Gastrocnemius medialis (tissue), 4 donors: ENCODE measurements around the gene SPTSSB. TPM values are rescaled to one million over a fixed set of nuclear protein-coding genes. Genes with fewer than 3 reads are reported as not detected.

Source experiments
- ATAC-seq, 2 donors: fragments of 150-250 bp; one replicate each; pipeline ENCODE4 v1.9.1; 2016
- DNase-seq, 2 donors: peaks; one replicate each; pipeline ENCODE4 v3.0.0-alpha.2; 2019
- H3K27ac ChIP-seq, 4 donors: fragments of 200-600 bp; sonication (generic); 1 replicate in 1 of 4; 2 replicates in 3 of 4; pipeline ENCODE4 v1.5.1; 2016 to 2018; ENCODE audit warnings: mild to moderate bottlenecking in 2 of 4, moderate library complexity in 1 of 4
- H3K27me3 ChIP-seq, 3 donors: fragments of 200-600 bp; sonication (generic) in 2 of 3; 1 replicate in 1 of 3; 2 replicates in 2 of 3; pipeline versions ENCODE4 v1.5.1 to v1.6.0; 2016 to 2019; ENCODE audit warnings: mild to moderate bottlenecking in 1 of 3, moderate library complexity in 1 of 3
- H3K36me3 ChIP-seq, 2 donors: fragments of 200-600 bp; sonication (generic) in 1 of 2; one replicate each; pipeline ENCODE4 v1.5.1; 2017 to 2018
- H3K4me1 ChIP-seq, 2 donors: fragments of 200-600 bp; sonication (generic) in 1 of 2; one replicate each; pipeline ENCODE4 v1.5.1; 2016 to 2017; ENCODE audit warnings: mild to moderate bottlenecking in 2 of 2
- H3K4me3 ChIP-seq, 4 donors: fragments of 200-600 bp; sonication (generic) in 3 of 4; 1 replicate in 1 of 4; 2 replicates in 3 of 4; pipeline ENCODE4 v1.5.1; 2016 to 2019; ENCODE audit warnings: mild to moderate bottlenecking in 2 of 4
- H3K9me3 ChIP-seq, 3 donors: fragments of 200-600 bp; sonication (generic) in 2 of 3; 1 replicate in 1 of 3; 2 replicates in 2 of 3; pipeline ENCODE4 v1.5.1; 2016 to 2019
- CTCF ChIP-seq, 5 experiments: fragments of 450-650 bp in 3 of 5; fragments of 200-600 bp in 2 of 5; sonication (generic) in 2 of 5; IDR thresholded peaks in 4 of 5; conservative IDR thresholded peaks in 1 of 5; 1 replicate in 4 of 5; 2 replicates in 1 of 5; pipeline ENCODE4 v1.5.1; 2016 to 2019; ENCODE audit warnings: antibody characterized with exemption in 5 of 5, mild to moderate bottlenecking in 3 of 5, moderate library complexity in 3 of 5
- POLR2A ChIP-seq, 2 donors: fragments of 450-650 bp; IDR thresholded peaks; one replicate each; pipeline ENCODE4 v1.6.1; 2017; ENCODE audit warnings: antibody characterized with exemption in 2 of 2, mild to moderate bottlenecking in 2 of 2, moderate library complexity in 2 of 2
- in situ Hi-C, 4 donors: fragments of 200-750 bp; cut with MboI; loops; one replicate each; pipeline versions ENCODE4 v1.15.0 to v1.8.0; 2017; ENCODE audit warnings: low sequenced_read_pairs in 4 of 4
- intact Hi-C: fragments of 100-400 bp; cut with DNase I; formaldehyde crosslinking; loops from one replicate; pipeline ENCODE4 v1.15.1; 2023; ENCODE audit warnings: low total_unique reads
- total RNA-seq, 4 donors: library from RNA; depleted of rRNA; stranded (reverse); fragments of >200 nt; gene quantifications; one replicate each; pipeline versions ENCODE4 v1.1.0 to v1.2.3, GENCODE V29; 2016

The SPTSSB gene
- total RNA-seq, 4 donors from 2014 or later = not detected

DNA sequence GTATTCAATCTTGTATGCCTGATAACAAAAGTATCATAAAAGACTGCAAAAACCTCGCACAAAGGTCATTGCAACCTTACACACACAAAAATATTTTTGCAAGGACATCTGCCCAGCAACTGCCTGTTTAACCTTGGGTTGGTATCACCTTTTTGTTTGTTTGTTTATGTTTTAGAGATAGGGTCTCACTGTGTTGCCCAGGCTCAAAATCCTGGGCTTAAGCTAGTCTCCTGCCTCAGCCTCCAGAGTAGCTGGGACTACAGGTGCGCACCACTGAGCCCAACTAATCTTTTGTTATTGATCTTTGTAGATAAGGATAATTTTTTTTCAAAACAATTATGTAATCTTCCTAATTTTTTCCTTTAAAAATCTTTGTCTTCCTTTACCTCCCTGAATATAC, 54.2 kb downstream of the SPTSSB start:
- no peak overlapping the region for H3K27ac ChIP-seq
- H3K4me3 ChIP-seq = no peak overlapping the region
- ATAC-seq (no peak), DNase-seq (no peak)
- in situ Hi-C loops = no loop called here
- H3K27me3 ChIP-seq = no peaks in the 10 kb centered on the region
- no peaks in the 10 kb centered on the region for H3K9me3 ChIP-seq
- H3K4me1 ChIP-seq = no peaks in the 10 kb centered on the region
- intact Hi-C loops = no loop called here
- TF ChIP-seq POLR2A (IDR thresholded peaks at IDR 0.05) = no peak
- TF ChIP-seq CTCF (IDR thresholded peaks at IDR 0.05 in 4 of 5, conservative IDR thresholded peaks at IDR 0.05 in 1 of 5) = no peak
- H3K36me3 ChIP-seq = no peaks in the 10 kb centered on the region

DNA sequence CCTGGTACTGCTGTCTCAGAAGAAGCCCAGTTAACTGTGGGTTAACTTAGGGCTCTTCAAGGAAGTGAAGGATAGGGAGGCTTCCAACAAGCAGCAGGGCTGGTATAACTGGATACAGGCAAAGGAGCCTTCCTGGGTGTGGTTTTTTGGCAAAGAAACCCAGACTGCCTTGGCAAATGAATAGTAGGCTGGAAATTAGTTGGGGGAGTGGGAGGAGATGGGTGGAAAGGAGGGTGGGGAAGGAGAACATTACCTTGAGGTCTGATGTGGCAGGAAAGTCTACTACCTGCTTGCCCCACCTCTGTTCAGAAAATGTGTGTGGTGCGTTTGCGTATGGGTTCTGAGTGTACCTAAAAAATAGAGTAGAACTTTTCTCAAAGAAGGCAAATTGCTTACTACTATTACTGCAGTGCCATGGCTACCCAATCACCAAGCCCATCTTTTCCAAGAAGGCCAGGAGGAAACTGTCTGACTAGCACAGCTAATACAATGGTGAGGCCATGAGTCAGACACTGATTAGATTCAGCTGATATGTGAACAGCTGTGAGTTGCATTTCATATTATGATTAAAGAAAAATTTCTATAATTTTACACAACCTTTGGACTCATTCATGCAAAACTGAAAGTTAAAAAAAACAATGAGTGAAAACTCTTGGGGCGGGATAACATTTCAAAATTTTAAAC, 55.2 kb downstream of the SPTSSB start:
- in situ Hi-C loops = no loop called here
- intact Hi-C loops = no loop called here
- Histone ChIP-seq H3K27ac (no peak overlapping the region), H3K27me3 (no peaks in the 10 kb centered on the region), H3K4me3 (no peak overlapping the region), H3K9me3 (no peaks in the 10 kb centered on the region), H3K36me3 (no peaks in the 10 kb centered on the region), H3K4me1 (no peaks in the 10 kb centered on the region)
- ATAC-seq = no peak
- no peak for DNase-seq
- TF ChIP-seq POLR2A (IDR thresholded peaks at IDR 0.05) = no peak
- no peak for TF ChIP-seq CTCF (IDR thresholded peaks at IDR 0.05 in 4 of 5, conservative IDR thresholded peaks at IDR 0.05 in 1 of 5)

DNA sequence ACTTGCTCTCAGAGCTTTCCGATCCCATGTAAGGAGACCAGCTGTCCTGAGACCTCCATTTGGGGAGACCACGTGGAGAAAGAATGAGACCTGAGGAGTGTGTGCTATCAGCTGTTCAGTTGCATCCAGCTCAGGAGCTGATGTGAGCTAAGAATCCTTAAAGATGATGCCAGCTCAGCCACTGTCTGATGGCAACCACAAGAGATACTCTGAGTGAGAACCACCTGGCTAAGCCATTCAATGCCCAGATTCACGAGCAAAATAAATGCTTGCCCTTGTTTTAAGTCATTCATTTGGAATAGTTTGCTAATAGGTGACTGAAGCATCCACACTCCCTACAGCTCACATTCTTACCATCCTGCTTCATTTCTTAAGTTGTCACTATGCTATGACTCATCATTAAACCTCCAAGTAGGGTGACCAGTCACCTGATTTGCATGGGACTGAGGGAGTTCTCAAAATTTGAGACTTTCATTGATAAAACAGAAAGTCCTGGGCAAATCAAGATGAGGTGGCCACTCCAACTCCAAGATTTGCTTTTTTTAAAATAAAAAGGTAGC, 56.4 kb downstream of the SPTSSB start:
- in situ Hi-C loops (no loop called here), intact Hi-C loops (no loop called here)
- Histone ChIP-seq H3K36me3 (no peaks in the 10 kb centered on the region), H3K27me3 (no peaks in the 10 kb centered on the region), H3K9me3 (no peaks in the 10 kb centered on the region), H3K27ac (no peak overlapping the region), H3K4me1 (no peaks in the 10 kb centered on the region), H3K4me3 (no peak overlapping the region)
- TF ChIP-seq POLR2A (IDR thresholded peaks at IDR 0.05) (no peak), CTCF (IDR thresholded peaks at IDR 0.05 in 4 of 5, conservative IDR thresholded peaks at IDR 0.05 in 1 of 5) (no peak)
- no peak for DNase-seq
- no peak for ATAC-seq

GRCh38 chr3:161310649-161311423, 60.5 kb downstream of the SPTSSB start:
- DNase-seq = no peak
- H3K4me3 ChIP-seq = no peak overlapping the region
- in situ Hi-C loops (no loop called here), intact Hi-C loops (no loop called here)
- no peak overlapping the region for H3K27ac ChIP-seq
- TF ChIP-seq CTCF (IDR thresholded peaks at IDR 0.05 in 4 of 5, conservative IDR thresholded peaks at IDR 0.05 in 1 of 5) = no peak
- TF ChIP-seq POLR2A (IDR thresholded peaks at IDR 0.05) = no peak
- H3K36me3 ChIP-seq = no peaks in the 10 kb centered on the region
- H3K4me1 ChIP-seq = no peaks in the 10 kb centered on the region
- ATAC-seq = no peak
- H3K27me3 ChIP-seq = no peaks in the 10 kb centered on the region
- H3K9me3 ChIP-seq = no peaks in the 10 kb centered on the region
